CD4-positive, alpha-beta T cell treated with Interferon alpha-2 for 1 hour (primary cell): ENCODE measurements around the gene YPEL3.

Source experiments
- DNase-seq, 2 donors: peaks; one replicate each; pipeline ENCODE4 v3.0.0-alpha.2; 2020 to 2022

YPEL3 gene

GRCh38 chr16:30088832-30089624 is 7.0 kb downstream of the YPEL3 start:
- DNase-seq = no peak

- no peak for DNase-seq
Measured at GRCh38 chr16:30088237-30088831, 7.7 kb downstream of the YPEL3 start.

GRCh38 chr16:30087181-30087898 is 8.7 kb downstream of the YPEL3 start:
- peak in 1 of 2 donors; percentile 55 for DNase-seq

- no peak for DNase-seq
Measured at GRCh38 chr16:30086291-30087140, 9.5 kb downstream of the YPEL3 start.

GRCh38 chr16:30085820-30086219 is 10.2 kb downstream of the YPEL3 start:
- DNase-seq = no peak

GRCh38 chr16:30085247-30085646 is 10.8 kb downstream of the YPEL3 start:
- no peak for DNase-seq

- no peak for DNase-seq
Measured at GRCh38 chr16:30084816-30085159, 11.2 kb downstream of the YPEL3 start.

- no peak for DNase-seq
Measured at GRCh38 chr16:30084096-30084815, 11.8 kb downstream of the YPEL3 start.

GRCh38 chr16:30083216-30084055 is 12.6 kb downstream of the YPEL3 start:
- no peak for DNase-seq

- no peak for DNase-seq
Measured at GRCh38 chr16:30082545-30083090, 13.4 kb downstream of the YPEL3 start.

GRCh38 chr16:30079480-30079879 is 16.5 kb downstream of the YPEL3 start:
- no peak for DNase-seq

GRCh38 chr16:30078744-30079143 is 17.3 kb downstream of the YPEL3 start:
- no peak for DNase-seq

- DNase-seq = no peak
Measured at GRCh38 chr16:30077656-30078055, 18.4 kb downstream of the YPEL3 start.

- no peak for DNase-seq
Measured at GRCh38 chr16:30076276-30076791, 19.7 kb downstream of the YPEL3 start.

GRCh38 chr16:30075503-30076275 is 20.3 kb downstream of the YPEL3 start, which contains the start of gene PPP4C:
TSS of gene PPP4C (plus strand) at chr16:30075994. CDS start at chr16:30076378, 384 bp downstream.
- peak; percentile 85 to 90 for DNase-seq

GRCh38 chr16:30070490-30070889 is 25.5 kb downstream of the YPEL3 start:
- DNase-seq = no peak

- DNase-seq = no peak
Measured at GRCh38 chr16:30069611-30070462, 26.2 kb downstream of the YPEL3 start.

- peak; percentile 49 to 71 for DNase-seq
Measured at GRCh38 chr16:30068750-30069610, 27.0 kb downstream of the YPEL3 start.
